Measurements from ENCODE around the gene BABAM2.
"Not testable (repeated sequence)": the region's sequence is repeated elsewhere in the genome, so short reads cannot be mapped to it uniquely, and the experiment has no call there.

Gene BABAM2

GRCh38 chr2:27881815-27882583 is 8.5 kb upstream of the BABAM2 start:
- DNase-seq = not testable (repeated sequence)

GRCh38 chr2:27882584-27882922 is 8.0 kb upstream of the BABAM2 start:
- not testable (repeated sequence) for DNase-seq

GRCh38 chr2:27884601-27885000 is 5.9 kb upstream of the BABAM2 start:
- no peak for DNase-seq

GRCh38 chr2:27885234-27885633 is 5.3 kb upstream of the BABAM2 start:
- no peak for DNase-seq

- DNase-seq = no peak
Measured at GRCh38 chr2:27885661-27886060, 4.9 kb upstream of the BABAM2 start.

GRCh38 chr2:27886322-27886721 is 4.2 kb upstream of the BABAM2 start:
- no peak for DNase-seq

- no peak for DNase-seq
Measured at GRCh38 chr2:27887111-27887510, 3.4 kb upstream of the BABAM2 start.

- no peak for DNase-seq
Measured at GRCh38 chr2:27887830-27888229, 2.7 kb upstream of the BABAM2 start.

- no peak for DNase-seq
Measured at GRCh38 chr2:27888790-27889189, 1.7 kb upstream of the BABAM2 start.

- DNase-seq = no peak
Measured at GRCh38 chr2:27889774-27890145, 769 bp upstream of the BABAM2 start.

- DNase-seq = peak; percentile 36
Measured at GRCh38 chr2:27890924-27891672, 569 bp downstream of the BABAM2 start.

- DNase-seq = no peak
Measured at GRCh38 chr2:27891673-27892105, 1.2 kb downstream of the BABAM2 start.

- no peak for DNase-seq
Measured at GRCh38 chr2:27893006-27893405, 2.5 kb downstream of the BABAM2 start.

GRCh38 chr2:27897717-27898116 is 7.2 kb downstream of the BABAM2 start:
- DNase-seq = no peak

GRCh38 chr2:27901234-27901633 is 10.7 kb downstream of the BABAM2 start:
- DNase-seq = peak; percentile 8

GRCh38 chr2:27902098-27902497 is 11.6 kb downstream of the BABAM2 start:
- no peak for DNase-seq

GRCh38 chr2:27903018-27903417 is 12.5 kb downstream of the BABAM2 start:
- no peak for DNase-seq

- no peak for DNase-seq
Measured at GRCh38 chr2:27903649-27904404, 13.3 kb downstream of the BABAM2 start.

GRCh38 chr2:27904405-27904665 is 13.8 kb downstream of the BABAM2 start:
- DNase-seq = no peak

- no peak for DNase-seq
Measured at GRCh38 chr2:27906074-27906473, 15.5 kb downstream of the BABAM2 start.

GRCh38 chr2:27907547-27907946 is 17.0 kb downstream of the BABAM2 start:
- DNase-seq = no peak

GRCh38 chr2:27909901-27910300 is 19.4 kb downstream of the BABAM2 start:
- no peak for DNase-seq

GRCh38 chr2:27911458-27912210 is 21.1 kb downstream of the BABAM2 start:
- no peak for DNase-seq
